GM04503 (cell line): ENCODE data around the gene EML4.
"Not testable (repeated sequence)": the region's sequence is repeated elsewhere in the genome, so short reads cannot be mapped to it uniquely, and the experiment has no call there.

Source experiments
- DNase-seq: peaks from one replicate; pipeline ENCODE4 v3.0.0-alpha.2; 2012; ENCODE audit warnings: low read depth

EML4 gene

GRCh38 chr2:42256505-42256904 is 87.4 kb downstream of the EML4 start:
- DNase-seq, result no peak

- no peak for DNase-seq
Measured at GRCh38 chr2:42261518-42262195, 92.5 kb downstream of the EML4 start.

- no peak for DNase-seq
Measured at GRCh38 chr2:42266236-42266635, 97.1 kb downstream of the EML4 start.

GRCh38 chr2:42267530-42267929 is 98.4 kb downstream of the EML4 start:
- DNase-seq, result no peak

- DNase-seq, result no peak
Measured at GRCh38 chr2:42268528-42269151, 99.5 kb downstream of the EML4 start.

GRCh38 chr2:42270757-42271156 is 101.6 kb downstream of the EML4 start:
- no peak for DNase-seq

- not testable (repeated sequence) for DNase-seq
Measured at GRCh38 chr2:42271246-42271645, 102.1 kb downstream of the EML4 start.

GRCh38 chr2:42274863-42275262 is 105.7 kb downstream of the EML4 start:
- DNase-seq, result no peak

GRCh38 chr2:42281416-42282081 is 112.4 kb downstream of the EML4 start:
- DNase-seq, result no peak

- no peak for DNase-seq
Measured at GRCh38 chr2:42284019-42284418, 114.9 kb downstream of the EML4 start.

- DNase-seq, result no peak
Measured at GRCh38 chr2:42286268-42286946, 117.3 kb downstream of the EML4 start.

GRCh38 chr2:42288811-42289210 is 119.7 kb downstream of the EML4 start:
- no peak for DNase-seq

- DNase-seq, result no peak
Measured at GRCh38 chr2:42289222-42289621, 120.1 kb downstream of the EML4 start.

GRCh38 chr2:42290005-42290404 is 120.9 kb downstream of the EML4 start:
- DNase-seq, result no peak

- no peak for DNase-seq
Measured at GRCh38 chr2:42293019-42293418, 123.9 kb downstream of the EML4 start.

GRCh38 chr2:42296226-42296625 is 127.1 kb downstream of the EML4 start:
- DNase-seq, result no peak

GRCh38 chr2:42297322-42297936 is 128.3 kb downstream of the EML4 start:
- DNase-seq, result no peak

GRCh38 chr2:42298132-42298531 is 129.0 kb downstream of the EML4 start:
- DNase-seq, result no peak

- DNase-seq, result no peak
Measured at GRCh38 chr2:42298996-42299754, 130.0 kb downstream of the EML4 start.

GRCh38 chr2:42300527-42300926 is 131.4 kb downstream of the EML4 start:
- DNase-seq, result no peak

GRCh38 chr2:42303252-42303651 is 134.1 kb downstream of the EML4 start:
- no peak for DNase-seq
